Testis (tissue), 2 donors: Measurements from ENCODE around the gene MLPH.

Source experiments
- POLR2A ChIP-seq: fragments of 450-650 bp; IDR thresholded peaks from one replicate; pipeline ENCODE4 v1.6.1; 2017; ENCODE audit warnings: antibody characterized with exemption, mild to moderate bottlenecking, moderate library complexity
- TF ChIP-seq, protein P1 (sequence below), 3 experiments: fragments of 450-650 bp in 2 of 3; fragments of 200-600 bp in 1 of 3; sonication (generic) in 1 of 3; IDR thresholded peaks; one replicate each; pipeline ENCODE4 v1.5.1; 2016 to 2019; ENCODE audit warnings: antibody characterized with exemption in 3 of 3, mild to moderate bottlenecking in 2 of 3, moderate library complexity in 1 of 3

DNA sequence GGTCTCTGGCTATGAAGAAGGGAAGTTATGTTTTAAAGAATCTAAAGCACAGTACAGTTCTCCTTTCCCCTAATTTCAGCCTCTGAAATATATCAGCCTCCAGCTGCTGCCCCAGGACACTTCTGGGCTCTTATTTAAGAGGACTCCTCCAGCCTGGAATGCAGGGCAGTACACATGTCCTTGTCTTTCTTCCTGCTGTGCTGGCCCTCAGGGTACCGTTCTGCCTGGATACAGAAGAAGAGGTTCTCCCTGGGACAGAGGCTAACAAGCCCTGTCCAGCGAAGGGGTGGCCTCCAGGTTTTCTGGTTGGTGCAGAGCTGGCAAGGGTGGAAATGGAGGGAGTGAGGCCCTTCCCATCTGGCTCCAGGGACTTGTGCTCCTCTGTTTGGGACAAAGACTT is 22.1 kb downstream of the MLPH start:
- TF ChIP-seq, protein P1, sequence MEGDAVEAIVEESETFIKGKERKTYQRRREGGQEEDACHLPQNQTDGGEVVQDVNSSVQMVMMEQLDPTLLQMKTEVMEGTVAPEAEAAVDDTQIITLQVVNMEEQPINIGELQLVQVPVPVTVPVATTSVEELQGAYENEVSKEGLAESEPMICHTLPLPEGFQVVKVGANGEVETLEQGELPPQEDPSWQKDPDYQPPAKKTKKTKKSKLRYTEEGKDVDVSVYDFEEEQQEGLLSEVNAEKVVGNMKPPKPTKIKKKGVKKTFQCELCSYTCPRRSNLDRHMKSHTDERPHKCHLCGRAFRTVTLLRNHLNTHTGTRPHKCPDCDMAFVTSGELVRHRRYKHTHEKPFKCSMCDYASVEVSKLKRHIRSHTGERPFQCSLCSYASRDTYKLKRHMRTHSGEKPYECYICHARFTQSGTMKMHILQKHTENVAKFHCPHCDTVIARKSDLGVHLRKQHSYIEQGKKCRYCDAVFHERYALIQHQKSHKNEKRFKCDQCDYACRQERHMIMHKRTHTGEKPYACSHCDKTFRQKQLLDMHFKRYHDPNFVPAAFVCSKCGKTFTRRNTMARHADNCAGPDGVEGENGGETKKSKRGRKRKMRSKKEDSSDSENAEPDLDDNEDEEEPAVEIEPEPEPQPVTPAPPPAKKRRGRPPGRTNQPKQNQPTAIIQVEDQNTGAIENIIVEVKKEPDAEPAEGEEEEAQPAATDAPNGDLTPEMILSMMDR (IDR thresholded peaks at IDR 0.05): no peak
- TF ChIP-seq POLR2A: no peak
